Kidney epithelial cell (primary cell): ENCODE results near the gene TTC14. TPM values are rescaled to one million over a fixed set of nuclear protein-coding genes. Genes with fewer than 3 reads are reported as not detected.

Source experiments
- DNase-seq: peaks from one replicate; pipeline ENCODE4 v3.0.0-alpha.2; 2010; ENCODE audit warnings: low read depth
- H3K27me3 ChIP-seq: 2 replicates; pipeline ENCODE4 v1.6.0; 2011; ENCODE audit warnings: low read length; ENCODE audit not compliant: control insufficient read depth, insufficient read depth
- H3K36me3 ChIP-seq: 2 replicates; pipeline ENCODE4 v1.5.1; 2011; ENCODE audit warnings: low read length; ENCODE audit not compliant: control insufficient read depth, insufficient read depth
- H3K4me3 ChIP-seq: 2 replicates; pipeline ENCODE4 v1.5.1; 2011; ENCODE audit warnings: low read depth, mild to moderate bottlenecking, control low read depth, low read length
- total RNA-seq: library from RNA; depleted of rRNA; stranded (reverse); fragments of >200 nt; gene quantifications from 2 replicates; pipeline ENCODE4 v1.2.3, GENCODE V29; 2015
- TF ChIP-seq, protein P1 (sequence below): IDR thresholded peaks from 2 replicates; pipeline ENCODE4 v1.5.1; 2011; ENCODE audit warnings: mild to moderate bottlenecking, moderate library complexity, low read length, control low read depth, inconsistent platforms; ENCODE audit not compliant: insufficient read depth, poor library complexity, severe bottlenecking

The TTC14 gene, protein sequence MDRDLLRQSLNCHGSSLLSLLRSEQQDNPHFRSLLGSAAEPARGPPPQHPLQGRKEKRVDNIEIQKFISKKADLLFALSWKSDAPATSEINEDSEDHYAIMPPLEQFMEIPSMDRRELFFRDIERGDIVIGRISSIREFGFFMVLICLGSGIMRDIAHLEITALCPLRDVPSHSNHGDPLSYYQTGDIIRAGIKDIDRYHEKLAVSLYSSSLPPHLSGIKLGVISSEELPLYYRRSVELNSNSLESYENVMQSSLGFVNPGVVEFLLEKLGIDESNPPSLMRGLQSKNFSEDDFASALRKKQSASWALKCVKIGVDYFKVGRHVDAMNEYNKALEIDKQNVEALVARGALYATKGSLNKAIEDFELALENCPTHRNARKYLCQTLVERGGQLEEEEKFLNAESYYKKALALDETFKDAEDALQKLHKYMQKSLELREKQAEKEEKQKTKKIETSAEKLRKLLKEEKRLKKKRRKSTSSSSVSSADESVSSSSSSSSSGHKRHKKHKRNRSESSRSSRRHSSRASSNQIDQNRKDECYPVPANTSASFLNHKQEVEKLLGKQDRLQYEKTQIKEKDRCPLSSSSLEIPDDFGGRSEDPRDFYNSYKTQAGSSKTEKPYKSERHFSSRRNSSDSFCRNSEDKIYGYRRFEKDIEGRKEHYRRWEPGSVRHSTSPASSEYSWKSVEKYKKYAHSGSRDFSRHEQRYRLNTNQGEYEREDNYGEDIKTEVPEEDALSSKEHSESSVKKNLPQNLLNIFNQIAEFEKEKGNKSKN
- total RNA-seq = 19.7 and 25.5 TPM in 2 replicates

DNA sequence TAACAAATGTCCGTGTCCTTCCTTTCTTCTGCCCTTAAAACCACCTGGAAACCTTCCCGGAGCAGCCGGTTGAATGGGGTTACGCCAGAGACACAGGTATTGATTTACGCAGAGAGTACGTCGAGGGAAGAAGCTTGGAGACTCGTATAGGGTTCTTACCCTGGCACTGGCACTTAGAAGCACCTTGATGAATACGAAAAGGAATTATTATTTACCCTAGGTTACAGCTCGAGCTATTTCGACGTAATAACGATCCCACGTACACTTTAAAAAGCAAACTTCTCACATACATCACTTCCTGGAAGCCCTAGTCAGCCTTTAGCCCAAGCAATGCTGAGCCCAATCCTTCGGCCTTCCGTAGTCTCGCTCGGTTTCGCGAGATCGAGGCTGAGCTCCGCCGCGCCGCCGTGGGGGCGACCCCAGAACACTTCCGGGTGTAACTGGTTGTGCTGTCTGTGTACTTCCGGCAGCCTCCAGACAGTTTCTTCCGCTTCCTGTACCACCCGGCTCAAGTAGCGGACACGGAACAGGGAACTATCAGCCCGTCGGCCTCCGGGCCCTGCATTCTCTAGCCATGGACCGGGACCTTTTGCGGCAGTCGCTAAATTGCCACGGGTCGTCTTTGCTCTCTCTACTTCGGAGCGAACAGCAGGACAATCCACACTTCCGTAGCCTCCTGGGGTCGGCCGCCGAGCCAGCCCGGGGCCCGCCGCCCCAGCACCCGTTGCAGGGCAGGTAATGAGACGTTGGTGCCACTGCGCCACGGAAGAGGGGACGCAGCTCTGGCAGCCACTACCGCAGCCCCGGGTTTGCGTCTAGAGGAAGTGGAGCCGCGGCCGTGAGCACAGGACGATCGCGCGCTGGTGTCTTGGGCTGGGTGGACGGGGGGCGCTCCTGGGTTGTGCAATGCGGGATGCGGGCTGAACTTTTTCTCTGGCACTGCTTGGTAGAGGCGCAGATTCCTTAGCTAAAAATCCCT lies at the start of gene TTC14:
TTC14 (plus strand) TSS at position 476 of the 979 bp plus-strand sequence; CDS start at position 575, 99 bp downstream.
- Histone ChIP-seq H3K27me3 (no peaks in the 10 kb centered on the region), H3K36me3 (no peaks in the 10 kb centered on the region), H3K4me3 (peak within 1 kb of the TSS; percentile 79)
- TF ChIP-seq, protein P1, sequence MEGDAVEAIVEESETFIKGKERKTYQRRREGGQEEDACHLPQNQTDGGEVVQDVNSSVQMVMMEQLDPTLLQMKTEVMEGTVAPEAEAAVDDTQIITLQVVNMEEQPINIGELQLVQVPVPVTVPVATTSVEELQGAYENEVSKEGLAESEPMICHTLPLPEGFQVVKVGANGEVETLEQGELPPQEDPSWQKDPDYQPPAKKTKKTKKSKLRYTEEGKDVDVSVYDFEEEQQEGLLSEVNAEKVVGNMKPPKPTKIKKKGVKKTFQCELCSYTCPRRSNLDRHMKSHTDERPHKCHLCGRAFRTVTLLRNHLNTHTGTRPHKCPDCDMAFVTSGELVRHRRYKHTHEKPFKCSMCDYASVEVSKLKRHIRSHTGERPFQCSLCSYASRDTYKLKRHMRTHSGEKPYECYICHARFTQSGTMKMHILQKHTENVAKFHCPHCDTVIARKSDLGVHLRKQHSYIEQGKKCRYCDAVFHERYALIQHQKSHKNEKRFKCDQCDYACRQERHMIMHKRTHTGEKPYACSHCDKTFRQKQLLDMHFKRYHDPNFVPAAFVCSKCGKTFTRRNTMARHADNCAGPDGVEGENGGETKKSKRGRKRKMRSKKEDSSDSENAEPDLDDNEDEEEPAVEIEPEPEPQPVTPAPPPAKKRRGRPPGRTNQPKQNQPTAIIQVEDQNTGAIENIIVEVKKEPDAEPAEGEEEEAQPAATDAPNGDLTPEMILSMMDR = no peak
- peak; percentile 88 for DNase-seq

GRCh38 chr3:180563406-180563805 lies 38.6 kb upstream of the TTC14 start:
- no peak for DNase-seq
- TF ChIP-seq, protein P1 = no peak
- H3K27me3 ChIP-seq = no peaks in the 10 kb centered on the region
- no peaks in the 10 kb centered on the region for H3K36me3 ChIP-seq
- no peak overlapping the region for H3K4me3 ChIP-seq

DNA sequence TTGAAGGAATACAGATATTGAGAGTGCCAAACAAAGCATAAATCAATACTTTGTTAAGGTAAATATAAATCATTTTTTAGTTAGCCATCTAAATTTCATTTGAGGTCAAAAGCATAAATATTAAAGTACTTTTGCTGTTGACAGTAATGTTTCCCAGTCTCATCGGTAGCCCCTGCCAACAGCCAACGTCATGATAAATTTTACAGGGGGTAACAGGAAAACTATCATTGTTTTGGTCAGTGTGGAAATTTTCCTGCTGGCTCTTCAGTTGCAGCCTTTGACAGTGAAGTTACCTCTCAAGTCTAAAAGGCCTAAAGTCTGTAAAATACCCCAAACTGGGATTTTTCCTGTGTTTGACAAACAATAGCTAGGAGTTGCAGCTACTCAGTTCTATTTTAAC lies 37.3 kb upstream of the TTC14 start:
- no peak for DNase-seq
- no peaks in the 10 kb centered on the region for H3K36me3 ChIP-seq
- TF ChIP-seq, protein P1 = no peak
- no peaks in the 10 kb centered on the region for H3K27me3 ChIP-seq
- no peak overlapping the region for H3K4me3 ChIP-seq

DNA sequence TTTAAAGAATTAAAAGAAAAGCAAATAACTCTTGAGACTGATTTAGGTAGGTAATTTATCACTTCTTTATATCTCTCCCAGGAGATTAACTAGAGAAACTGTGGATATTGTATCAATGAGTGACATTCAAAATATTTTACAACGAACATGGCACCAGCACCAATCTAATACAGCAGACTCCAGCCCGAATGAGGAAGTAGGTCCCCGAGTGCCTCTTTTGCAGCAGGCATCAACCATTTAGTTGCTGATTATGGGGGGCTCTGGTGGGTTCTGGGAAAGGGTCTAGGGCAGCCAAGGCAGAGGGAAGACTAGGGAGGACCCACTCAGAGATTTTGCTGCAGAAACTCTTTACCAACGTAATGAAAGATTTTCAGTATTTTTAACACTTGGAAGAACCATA lies 31.7 kb upstream of the TTC14 start:
- Histone ChIP-seq H3K36me3 (no peaks in the 10 kb centered on the region), H3K4me3 (no peak overlapping the region), H3K27me3 (no peaks in the 10 kb centered on the region)
- no peak for DNase-seq
- TF ChIP-seq, protein P1 = no peak

DNA sequence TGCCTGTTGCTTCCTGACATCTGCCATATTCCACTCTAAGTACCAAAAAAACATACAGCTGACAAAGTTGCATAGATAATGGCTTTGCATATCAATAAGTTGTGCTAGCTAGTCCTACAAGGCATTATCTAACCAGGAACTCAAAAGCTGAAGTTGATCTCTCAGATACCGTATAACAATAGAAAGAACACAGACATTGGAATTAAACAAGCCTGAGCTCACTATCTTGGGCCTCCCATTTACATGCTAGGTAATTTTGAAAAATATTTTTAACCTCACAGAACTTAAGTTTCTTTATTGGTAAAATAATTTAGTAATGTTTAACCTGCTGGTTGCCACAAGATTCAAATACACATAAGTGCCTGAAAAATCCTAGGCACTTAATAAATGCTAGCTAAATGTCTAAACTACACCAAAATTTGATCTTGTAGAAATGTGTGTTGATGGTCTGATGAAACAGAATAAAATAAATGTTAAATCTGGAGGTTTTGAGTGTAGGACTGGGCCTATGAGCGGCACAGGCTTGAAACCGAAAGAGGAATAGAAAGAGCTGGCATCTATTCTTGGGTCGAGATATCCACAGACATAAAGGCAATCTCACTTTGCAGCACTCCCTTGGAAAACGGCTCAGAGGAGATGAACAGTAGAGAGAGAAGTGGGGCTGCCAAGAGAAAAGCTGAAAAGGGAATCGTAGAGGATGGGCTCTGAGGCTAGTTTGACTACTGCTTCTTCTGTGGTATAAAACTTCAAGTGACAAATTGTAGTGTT lies 29.9 kb upstream of the TTC14 start:
- H3K27me3 ChIP-seq = no peaks in the 10 kb centered on the region
- H3K4me3 ChIP-seq = no peak overlapping the region
- TF ChIP-seq, protein P1 = no peak
- no peaks in the 10 kb centered on the region for H3K36me3 ChIP-seq
- no peak for DNase-seq
